Measurements from ENCODE around the gene PELI1. TPM values are rescaled to one million over a fixed set of nuclear protein-coding genes. Genes with fewer than 3 reads are reported as not detected.

Gene PELI1, protein sequence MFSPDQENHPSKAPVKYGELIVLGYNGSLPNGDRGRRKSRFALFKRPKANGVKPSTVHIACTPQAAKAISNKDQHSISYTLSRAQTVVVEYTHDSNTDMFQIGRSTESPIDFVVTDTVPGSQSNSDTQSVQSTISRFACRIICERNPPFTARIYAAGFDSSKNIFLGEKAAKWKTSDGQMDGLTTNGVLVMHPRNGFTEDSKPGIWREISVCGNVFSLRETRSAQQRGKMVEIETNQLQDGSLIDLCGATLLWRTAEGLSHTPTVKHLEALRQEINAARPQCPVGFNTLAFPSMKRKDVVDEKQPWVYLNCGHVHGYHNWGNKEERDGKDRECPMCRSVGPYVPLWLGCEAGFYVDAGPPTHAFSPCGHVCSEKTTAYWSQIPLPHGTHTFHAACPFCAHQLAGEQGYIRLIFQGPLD
- 30.2 and 31.5 TPM in 2 replicates for total RNA-seq
- long read RNA-seq, transcript PELI1-201 (7 exons, 3,750 nt): major isoform, 41 of 63 reads
- long read RNA-seq, partial matches to known transcripts: 10 of 63 reads
- long read RNA-seq, other reads (novel, unspliced or antisense): 8 of 63 reads

DNA sequence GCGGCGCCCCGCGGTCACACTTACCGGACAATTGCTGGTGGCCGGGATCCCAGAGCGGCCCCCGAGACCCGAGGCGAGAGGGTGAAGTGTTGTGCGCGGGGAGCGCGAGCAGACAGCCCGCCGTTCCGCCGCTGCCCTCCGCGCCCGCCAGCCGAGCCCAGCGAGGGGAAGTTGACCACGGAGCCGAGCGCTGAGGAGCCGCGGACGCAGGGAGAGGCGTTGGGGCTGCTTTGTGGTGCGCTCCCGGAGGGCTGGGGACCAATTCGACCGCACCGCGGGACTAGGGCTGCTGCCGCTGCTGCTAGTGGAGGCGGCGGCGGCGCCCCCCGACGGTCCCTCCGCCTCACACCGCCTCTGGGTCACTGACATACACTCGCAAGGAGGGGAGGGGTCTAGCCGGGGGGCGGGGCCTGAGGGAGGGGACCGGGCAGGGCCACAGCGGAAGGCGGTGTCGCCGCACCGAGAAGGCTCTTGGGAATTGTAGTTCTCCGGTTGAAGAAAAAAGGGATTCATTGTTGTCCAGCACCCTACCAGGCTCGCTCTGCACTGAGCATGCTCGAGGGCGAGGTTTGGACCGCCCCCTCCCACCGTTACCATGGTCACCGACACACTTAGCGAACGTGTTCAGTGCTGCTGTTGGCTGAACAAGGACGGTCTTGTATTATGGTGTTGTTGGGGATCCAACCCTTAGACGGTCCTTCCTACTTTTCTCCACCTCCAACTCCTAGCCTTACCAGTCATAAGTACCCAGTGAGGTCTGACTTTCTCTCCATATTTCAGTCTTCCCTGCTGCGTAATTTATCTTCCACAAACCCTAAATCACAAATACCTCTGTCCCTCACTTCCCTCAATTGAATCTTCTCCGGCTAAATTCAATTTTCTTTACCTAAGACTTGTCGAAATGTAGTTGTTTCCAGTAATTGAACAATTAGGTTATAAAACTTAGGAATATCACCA lies at the start of gene PELI1:
Gene PELI1, minus strand, starts transcription at position 364 of the 957 bp plus-strand sequence. CDS start 36,110 bp downstream, outside the sequence.
- peak; percentile 97 for DNase-seq (ENCODE audit: extremely low spot score, unreplicated experiment)
- H3K27me3 Mint-ChIP-seq (ENCODE audit: unreplicated experiment): no peaks in the 10 kb centered on the region
- H3K4me1 Mint-ChIP-seq (ENCODE audit: unreplicated experiment): peaks cover 33% of the 10 kb centered on the region
- TF ChIP-seq, protein P1, sequence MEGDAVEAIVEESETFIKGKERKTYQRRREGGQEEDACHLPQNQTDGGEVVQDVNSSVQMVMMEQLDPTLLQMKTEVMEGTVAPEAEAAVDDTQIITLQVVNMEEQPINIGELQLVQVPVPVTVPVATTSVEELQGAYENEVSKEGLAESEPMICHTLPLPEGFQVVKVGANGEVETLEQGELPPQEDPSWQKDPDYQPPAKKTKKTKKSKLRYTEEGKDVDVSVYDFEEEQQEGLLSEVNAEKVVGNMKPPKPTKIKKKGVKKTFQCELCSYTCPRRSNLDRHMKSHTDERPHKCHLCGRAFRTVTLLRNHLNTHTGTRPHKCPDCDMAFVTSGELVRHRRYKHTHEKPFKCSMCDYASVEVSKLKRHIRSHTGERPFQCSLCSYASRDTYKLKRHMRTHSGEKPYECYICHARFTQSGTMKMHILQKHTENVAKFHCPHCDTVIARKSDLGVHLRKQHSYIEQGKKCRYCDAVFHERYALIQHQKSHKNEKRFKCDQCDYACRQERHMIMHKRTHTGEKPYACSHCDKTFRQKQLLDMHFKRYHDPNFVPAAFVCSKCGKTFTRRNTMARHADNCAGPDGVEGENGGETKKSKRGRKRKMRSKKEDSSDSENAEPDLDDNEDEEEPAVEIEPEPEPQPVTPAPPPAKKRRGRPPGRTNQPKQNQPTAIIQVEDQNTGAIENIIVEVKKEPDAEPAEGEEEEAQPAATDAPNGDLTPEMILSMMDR (IDR thresholded peaks at IDR 0.05): peak; percentile 36
- peak within 1 kb of the TSS; percentile 91 for H3K27ac Mint-ChIP-seq (ENCODE audit: unreplicated experiment)
- H3K4me3 Mint-ChIP-seq (ENCODE audit: unreplicated experiment): peak within 1 kb of the TSS; percentile 96
- peaks cover 2% of the 10 kb centered on the region for H3K36me3 Mint-ChIP-seq (ENCODE audit: unreplicated experiment)
- H3K9me3 Mint-ChIP-seq (ENCODE audit: unreplicated experiment): no peaks in the 10 kb centered on the region

DNA sequence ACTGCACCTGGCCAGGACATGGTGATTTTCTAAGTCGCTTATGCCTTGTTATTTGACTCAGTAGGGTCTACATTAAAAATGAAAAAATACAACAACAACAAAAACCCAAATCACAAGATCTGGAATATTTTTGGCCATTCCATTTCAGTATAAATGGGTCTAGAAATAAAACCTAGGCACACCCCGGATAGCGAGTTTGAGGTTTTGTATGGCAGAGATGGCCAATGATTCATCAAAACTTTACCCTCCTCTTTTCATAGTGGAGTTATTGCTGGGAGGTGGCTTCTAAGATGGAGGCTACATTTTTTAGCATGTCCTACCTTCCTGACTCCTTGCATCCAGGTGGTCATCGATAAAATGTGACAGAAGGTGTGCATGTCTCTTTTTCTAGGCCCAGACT lies 49.3 kb upstream of the PELI1 start:
- Mint-ChIP-seq H3K4me1 (ENCODE audit: unreplicated experiment) (peaks cover 21% of the 10 kb centered on the region), H3K9me3 (ENCODE audit: unreplicated experiment) (no peaks in the 10 kb centered on the region), H3K4me3 (ENCODE audit: unreplicated experiment) (no peak overlapping the region), H3K36me3 (ENCODE audit: unreplicated experiment) (no peaks in the 10 kb centered on the region), H3K27me3 (ENCODE audit: unreplicated experiment) (no peaks in the 10 kb centered on the region), H3K27ac (ENCODE audit: unreplicated experiment) (no peak overlapping the region)
- DNase-seq (ENCODE audit: extremely low spot score, unreplicated experiment): no peak
- TF ChIP-seq, protein P1 (IDR thresholded peaks at IDR 0.05): no peak

DNA sequence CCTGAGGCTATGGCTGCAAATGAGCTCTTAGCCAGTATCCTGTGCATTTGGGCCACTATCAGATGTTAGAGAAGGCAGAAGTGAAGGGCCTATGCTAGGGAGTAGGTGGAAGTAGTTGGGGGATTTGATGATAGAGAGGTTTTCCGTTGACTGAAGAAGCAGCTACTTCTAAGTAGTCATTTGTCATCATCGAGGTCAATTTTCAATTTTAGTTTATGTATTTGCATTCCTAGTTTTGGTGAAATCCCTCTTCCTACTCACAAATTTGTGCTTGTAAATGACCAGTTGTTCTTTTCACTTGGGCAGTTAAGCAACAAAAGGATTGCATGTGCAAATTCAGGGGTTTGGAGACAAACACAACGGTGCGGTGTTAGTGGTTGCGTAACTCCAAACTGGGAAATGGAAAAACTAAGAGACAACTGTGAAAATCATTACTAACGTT lies 48.5 kb upstream of the PELI1 start:
- Mint-ChIP-seq H3K4me3 (ENCODE audit: unreplicated experiment) (no peak overlapping the region), H3K9me3 (ENCODE audit: unreplicated experiment) (no peaks in the 10 kb centered on the region), H3K27me3 (ENCODE audit: unreplicated experiment) (no peaks in the 10 kb centered on the region), H3K36me3 (ENCODE audit: unreplicated experiment) (no peaks in the 10 kb centered on the region), H3K27ac (ENCODE audit: unreplicated experiment) (no peak overlapping the region), H3K4me1 (ENCODE audit: unreplicated experiment) (peaks cover 21% of the 10 kb centered on the region)
- no peak for DNase-seq (ENCODE audit: extremely low spot score, unreplicated experiment)
- TF ChIP-seq, protein P1 (IDR thresholded peaks at IDR 0.05): no peak

DNA sequence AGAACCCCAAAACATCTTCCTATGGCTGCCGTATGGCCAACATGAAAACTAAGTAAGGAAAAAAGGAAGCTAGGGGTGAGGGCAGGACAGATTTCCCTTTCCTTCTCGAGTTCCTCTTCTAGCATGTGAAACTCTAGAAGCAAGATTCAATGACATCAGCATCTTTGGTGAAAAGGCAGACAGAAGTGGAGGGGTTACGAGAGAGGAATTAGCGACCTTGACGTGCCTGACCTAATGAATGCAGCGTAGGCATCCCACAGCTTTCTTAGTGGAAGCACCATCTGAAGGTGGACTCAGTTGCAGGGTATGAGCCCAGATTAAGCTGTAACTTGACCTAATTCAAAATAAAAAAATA lies 47.9 kb upstream of the PELI1 start:
- H3K36me3 Mint-ChIP-seq (ENCODE audit: unreplicated experiment): no peaks in the 10 kb centered on the region
- H3K4me1 Mint-ChIP-seq (ENCODE audit: unreplicated experiment): peaks cover 21% of the 10 kb centered on the region
- no peak for DNase-seq (ENCODE audit: extremely low spot score, unreplicated experiment)
- H3K27ac Mint-ChIP-seq (ENCODE audit: unreplicated experiment): no peak overlapping the region
- no peaks in the 10 kb centered on the region for H3K27me3 Mint-ChIP-seq (ENCODE audit: unreplicated experiment)
- H3K9me3 Mint-ChIP-seq (ENCODE audit: unreplicated experiment): no peaks in the 10 kb centered on the region
- TF ChIP-seq, protein P1 (IDR thresholded peaks at IDR 0.05): no peak
- H3K4me3 Mint-ChIP-seq (ENCODE audit: unreplicated experiment): no peak overlapping the region
